GM21423 (cell line): Measurements from ENCODE around the gene TNS3.

Experiments used
- ATAC-seq: cut with Tn5 transposase; IDR thresholded peaks from one replicate; pipeline ENCODE4 v1.9.1; 2021; ENCODE audit warnings: mild to moderate bottlenecking, moderate library complexity; ENCODE audit not compliant: unreplicated experiment

Gene TNS3

DNA sequence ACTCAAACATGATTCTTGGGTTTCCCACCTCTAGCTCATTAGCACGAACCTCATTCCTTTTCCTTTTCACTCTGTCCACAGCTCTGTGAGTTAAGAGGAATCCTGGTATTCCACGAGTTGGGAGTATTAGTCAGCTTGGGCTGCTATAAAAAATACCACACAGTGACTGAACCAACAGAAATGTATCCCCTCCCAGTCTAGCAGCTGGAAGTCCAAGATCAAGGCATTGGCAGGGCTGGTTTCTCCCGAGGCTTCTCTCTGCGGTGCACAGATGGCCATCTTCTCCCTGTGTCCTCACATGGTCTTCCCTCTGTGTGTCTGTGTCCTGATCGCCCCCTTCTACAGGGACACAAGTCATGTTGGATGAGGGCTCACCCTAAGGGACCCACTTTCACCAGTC, 261.6 kb downstream of the TNS3 start:
- ATAC-seq, result no peak

DNA sequence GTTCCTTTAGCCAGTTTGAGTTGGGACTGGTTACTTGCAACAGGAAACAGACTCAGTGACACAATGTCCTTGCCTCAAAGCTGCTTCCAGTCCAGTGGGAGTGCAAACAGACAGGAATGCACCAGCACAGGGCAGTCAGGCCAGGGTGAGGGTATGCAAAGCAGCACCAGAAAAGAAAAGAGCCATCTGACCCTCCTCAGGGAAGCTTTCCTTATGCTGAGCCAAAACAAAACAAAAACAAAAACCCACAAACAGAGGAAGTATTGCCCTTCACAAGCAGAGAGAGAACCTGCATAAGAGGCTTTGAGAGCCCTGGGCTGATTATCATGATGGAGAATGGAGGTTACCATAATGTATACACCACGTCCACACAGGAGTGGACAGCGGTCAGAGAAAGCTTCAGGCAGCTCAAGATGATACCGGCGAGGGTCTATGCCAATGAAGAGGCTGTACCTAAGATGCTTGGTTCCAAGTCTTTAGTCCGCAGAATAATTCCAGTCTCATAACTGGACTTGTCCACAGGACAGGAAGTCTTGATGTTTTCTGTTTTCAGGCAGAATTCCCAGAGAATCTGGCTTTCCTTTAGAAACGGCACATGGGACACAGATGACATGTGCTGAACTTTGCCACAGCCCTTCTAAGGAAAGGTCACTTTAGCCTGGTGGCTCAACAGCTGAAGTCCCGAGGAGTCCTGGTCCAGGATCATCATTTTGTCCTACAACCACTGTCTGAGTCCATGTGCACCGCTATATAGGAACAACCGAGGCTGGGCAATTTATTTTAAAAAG, 263.3 kb downstream of the TNS3 start:
- ATAC-seq, result peak; percentile 63

DNA sequence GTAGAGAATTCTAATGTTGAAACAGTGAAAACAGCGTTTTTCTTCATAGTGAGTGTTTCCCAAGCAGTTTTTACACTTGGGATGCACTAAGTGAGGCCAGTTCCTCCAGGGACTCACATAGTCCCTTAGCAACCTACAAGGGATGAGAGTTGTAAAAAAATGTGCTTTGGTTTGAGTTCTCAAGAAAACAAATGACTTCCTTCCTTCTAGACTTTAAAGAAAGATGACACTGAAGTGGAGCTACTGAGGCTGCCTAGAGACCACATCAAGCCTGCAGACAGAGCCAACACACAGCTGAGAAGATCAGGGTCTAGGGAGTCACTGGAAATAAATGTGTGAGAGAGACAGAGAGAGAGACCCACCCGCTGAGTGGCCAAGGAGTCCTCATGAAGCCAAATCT, 264.4 kb downstream of the TNS3 start:
- no peak for ATAC-seq

DNA sequence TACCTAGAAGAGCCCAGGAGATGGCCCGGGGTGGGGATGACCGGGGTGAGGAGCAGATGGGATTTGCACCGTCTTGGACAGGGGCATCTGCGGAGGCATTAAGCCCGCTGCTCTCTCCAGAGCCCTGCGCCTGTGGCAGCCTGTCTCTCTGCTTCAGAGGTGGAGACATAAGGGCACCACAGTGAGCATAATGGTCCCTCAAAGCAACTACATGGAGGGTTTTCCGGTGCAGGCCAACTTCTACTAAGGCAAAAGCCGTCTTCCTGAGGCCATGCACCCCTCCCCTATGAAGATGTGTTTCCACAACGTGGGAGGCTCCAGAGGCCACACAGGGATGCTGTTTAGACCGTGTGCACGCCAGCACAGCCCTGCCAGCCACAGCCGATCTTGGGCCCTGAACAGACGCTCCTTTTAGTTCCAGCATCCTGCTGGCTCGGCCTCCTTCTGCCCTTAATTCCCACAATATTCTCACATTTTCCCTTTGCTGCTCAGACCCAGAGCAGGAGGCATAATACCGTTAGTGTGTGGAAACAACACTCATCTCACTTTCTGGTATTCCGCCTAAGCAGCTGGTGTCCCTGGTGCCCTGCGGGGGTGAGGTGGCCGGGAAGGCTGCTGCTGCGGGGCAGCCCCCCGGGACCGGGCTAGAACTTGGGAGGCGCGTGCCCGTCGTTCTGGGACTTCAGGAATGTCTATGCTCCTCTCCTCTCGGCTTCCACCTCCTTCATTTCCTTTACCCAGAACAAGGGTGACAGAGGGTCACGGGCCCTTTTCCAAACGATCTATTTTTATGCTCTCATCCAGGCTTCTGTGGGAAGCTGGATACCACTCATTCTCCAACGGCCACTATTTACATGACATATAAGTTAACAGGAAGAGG, 266.9 kb downstream of the TNS3 start:
- ATAC-seq, result no peak

DNA sequence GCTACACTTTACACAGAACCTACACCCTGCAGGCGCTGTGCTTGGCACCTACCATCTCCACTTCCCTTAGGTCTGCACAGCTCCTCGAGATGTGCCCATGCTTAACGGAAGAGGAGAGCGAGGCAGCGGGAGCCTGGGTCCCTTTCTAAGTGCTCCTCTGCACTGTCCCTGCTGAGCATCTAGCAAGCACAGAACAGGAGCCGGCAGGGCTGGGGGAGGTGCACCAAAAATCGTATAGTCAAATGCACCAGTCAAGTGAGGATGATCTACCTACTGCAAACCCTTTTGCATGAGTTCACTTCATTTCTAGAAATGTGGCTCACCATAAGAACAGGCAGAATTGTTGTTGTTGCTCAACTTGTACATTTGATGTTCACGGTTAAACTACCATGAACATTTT, 267.7 kb downstream of the TNS3 start:
- no peak for ATAC-seq

DNA sequence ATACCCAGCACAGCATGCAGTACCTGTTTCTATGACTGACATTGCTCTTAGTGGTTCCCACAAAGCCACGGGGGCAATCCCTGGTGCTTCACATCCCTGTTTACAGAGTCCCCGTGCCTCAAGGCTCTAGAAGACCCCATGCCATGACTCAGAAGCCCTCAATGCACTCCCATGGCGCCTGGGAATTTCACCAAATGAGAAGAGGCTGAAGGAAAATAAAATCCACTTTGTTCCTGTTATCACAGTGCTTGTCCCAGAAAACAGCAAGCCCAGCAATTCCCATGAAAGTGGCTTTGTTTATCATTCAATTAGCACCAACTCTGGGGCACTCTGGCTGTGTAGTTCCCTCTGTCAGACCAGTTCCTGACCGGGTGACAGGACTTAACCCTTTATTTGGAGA, 268.3 kb downstream of the TNS3 start:
- ATAC-seq, result no peak

DNA sequence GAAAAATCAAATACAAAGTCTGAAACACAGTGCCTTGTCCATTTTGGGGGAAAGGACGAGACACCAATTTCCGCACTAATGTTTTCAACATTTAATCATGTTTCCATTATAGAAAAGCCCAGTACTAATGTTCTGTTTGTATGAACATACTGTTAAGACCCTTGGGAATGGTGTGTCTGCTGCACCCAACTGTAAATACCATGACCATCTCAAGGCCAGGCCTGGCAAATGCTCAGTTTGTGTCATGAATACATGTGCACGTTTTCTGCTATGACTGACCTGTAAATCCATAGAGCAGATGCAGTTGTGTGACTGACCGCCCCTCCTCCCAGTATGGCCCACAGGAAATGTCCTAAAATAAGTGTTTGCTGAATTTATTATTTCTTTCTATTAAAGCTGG, 270.0 kb downstream of the TNS3 start:
- no peak for ATAC-seq

DNA sequence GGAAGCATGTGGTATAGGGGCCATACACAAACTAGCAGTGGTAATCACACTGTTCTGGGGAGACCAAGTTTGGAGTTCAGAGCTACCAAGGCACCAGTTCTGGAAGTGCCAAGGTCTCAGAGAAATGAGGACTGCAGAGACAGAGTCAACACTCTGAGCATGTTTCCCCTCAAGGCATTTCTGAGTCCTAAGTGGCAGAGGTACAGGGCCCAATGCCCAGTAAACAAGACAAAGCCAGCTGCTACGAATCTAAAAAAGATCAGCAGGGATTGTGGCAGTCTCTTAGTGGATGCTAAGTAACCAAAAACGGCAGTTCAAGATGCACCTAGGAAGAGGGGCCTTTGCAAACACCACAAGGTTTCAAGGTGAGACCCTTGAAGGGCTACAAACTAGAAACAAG, 271.9 kb downstream of the TNS3 start:
- ATAC-seq, result no peak

DNA sequence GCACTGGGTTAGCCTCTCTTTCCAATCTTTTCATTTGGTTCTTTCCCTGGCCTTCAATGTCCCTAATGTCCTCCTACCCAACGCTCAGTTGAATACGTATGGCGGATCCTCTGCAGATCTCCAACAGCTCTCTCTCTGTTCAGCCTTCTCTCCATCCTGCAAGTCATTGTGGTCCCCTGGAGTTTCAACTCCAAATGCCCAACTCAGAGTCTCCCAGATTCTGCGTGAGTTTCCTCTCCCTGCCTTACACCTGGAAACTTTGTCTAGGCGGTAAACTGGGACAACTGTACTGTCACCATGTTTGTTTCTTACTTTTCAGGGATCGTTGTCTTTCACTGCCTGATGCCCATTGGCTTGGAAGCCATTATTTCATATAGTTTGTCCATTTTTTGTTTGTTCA, 273.1 kb downstream of the TNS3 start:
- ATAC-seq, result no peak

DNA sequence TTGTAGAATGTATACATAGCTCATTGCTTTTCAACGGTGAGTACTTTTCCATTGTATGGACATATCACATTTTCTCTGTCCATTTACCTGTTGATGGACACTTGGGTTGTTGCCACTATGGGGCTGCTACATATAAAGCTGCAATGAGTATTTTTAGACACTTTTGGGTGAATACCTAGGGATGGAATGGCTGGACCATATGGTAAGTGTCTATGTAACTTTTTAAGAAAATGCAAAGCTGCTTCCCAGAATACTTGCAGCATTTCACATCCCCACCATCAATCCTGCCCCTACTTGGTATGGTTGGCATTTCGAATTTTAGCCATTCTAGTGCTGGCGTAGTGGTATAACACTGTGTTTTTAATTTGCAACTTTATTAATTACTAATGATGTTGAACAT, 274.6 kb downstream of the TNS3 start:
- ATAC-seq, result no peak

DNA sequence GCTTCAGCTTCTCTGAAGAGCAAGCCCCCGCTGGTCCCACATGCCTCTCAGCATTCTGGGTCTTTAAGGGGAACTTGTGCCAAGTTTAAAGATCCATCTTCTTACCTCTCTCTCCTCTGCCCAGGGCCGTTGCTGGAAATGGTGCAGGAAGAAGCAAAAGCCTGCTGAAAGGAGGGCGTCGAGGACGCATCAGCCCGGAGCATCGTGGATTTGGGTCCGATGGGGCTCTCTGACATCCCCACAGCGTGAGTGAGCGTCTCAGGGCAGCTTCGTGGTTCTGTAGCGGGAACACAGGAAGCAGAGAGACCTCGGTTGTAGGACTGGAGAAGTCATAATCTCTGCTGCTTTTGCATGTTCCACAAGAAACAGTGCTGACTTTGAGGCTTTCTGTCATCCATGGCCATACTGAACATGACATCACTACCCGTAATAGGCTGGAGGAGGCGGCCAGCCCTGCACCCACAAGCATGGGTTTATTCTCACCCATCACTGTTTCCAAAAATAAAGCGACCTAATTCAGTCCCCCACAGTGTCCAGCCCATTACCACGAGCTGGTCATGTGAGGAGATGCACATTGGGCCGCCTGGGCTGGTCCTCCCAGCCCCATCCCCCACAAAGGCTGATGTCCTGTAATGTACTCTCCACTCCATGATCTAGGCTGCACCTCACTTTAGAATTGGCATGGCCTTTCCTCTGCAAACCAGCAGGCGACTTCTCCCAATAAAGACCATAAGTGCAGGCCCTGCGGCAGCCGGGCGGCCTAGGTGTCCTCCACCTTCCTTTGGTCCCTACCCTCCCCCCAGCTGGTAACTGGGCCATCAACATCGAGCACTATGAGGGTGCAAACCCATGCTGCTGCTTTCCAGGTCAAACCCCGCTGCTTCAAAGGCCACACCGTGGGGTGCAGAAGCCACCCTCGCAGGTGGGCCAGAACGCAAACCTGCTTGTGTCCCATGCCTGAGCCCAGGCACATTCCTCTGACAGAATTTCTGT, 276.9 kb downstream of the TNS3 start:
- no peak for ATAC-seq

DNA sequence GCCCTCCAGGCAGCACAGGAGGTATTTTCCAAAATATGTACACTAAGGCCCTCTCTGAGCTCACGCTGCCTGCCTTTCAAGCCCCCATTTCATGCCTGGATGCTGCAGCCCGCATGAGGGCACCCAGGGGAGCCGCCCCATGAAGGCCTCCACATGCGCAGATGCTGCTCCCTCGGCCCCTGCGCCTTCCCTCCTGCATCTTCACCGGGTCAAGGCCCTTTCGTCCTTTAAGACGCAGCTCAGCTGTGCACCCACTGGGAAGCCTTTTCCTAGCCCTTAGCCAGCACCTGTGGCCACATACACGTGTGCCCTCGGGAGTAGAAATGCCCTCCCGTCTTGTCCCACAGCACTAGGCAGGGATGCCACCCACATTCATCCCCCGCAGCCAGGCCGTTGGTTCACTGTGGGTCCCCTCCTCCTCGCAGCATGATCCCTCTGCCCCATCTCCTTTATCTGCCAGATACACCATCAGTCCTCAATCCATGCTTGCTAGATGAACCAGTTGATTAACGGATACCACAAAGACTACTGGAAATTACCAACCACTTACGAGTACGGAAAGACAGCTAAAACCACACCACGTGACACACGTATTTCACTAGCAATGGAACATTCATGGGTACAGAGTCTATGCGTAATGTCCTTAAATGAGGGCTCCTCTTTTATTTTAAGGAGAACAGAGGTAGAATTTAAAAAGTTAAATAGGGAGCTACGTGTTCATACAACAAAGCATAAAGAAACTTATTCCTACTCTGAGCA, 278.0 kb downstream of the TNS3 start:
- ATAC-seq, result no peak

DNA sequence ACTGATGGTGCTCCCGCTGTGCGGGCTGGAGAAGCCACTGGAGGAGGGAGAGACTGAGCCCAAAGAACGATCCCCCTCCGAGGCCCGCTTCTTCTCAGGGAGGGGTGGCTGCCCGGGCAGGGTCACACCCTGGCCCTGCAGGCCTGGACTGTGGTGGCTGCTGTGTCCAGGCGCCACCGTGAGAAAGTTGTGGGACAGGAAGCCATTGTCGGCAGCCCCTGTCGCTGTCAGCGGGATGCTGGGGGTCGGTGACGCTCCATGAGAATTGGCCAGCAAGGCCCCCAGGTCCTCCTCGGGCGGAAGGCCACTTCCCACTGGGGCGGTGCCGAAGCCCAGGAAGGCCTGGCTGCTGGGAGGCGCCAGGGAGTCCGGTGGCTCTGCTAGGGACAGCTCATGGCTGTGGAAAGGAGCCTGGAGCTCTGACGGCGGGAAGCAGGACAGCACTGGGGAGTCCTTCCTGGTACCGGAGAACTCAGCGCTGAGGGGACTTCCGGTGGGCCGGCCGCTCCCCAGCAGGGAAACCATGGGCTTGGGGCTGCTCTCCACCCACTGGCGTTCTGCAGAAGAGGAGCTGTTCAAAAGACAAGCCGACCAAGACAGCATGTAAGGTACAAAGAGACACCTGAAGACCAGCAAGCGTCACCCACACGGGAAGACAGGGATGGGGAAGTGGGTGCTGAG, 278.8 kb downstream of the TNS3 start:
- ATAC-seq, result no peak

DNA sequence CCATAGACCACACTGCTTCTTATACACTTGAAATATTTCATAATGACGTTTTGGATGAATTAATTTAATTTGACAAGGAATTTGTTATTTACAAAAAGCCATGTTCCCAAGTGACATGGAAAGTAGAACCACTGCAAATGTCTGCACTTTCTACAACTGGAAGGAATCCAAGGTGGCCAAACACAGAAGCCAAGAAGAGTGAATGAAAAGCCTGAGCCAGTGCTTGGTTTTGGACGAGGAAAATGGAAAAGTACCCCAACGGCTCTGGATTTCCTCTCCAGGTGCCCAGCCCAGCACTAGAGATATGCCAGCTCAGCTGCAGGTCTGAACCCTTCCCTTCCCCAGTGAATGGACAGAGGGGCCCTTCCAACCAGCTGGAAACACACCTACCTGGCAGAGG, 279.4 kb downstream of the TNS3 start:
- ATAC-seq, result no peak

DNA sequence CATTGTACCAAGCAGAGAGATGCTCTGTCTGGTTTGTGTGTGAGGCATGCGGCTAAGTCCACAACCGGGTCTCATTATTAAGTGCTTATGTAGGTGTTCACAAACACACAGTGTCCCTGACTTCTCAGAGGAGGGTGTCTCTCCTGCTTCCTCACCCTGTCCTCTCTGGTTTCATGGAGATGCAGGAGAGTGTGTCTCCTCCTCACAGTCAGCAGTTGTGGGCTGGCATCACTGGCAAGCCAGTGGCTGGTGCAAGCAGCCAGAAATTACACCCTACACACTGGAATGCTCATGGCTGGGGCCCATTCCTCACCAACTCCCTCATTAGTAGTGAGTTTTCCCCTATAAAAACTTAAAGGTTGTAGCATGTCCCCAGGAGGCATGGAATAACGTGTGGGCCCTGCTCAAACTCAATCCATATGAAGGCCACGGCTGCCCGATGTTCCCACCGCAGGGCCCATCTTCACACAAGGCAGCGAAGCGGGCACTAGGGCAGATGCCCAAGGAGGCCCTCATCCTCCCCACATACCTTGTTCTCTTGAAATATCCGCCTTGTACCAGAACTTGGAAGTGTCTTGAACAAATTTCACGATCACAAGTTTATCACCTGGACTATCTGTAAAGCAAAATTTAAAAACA, 280.1 kb downstream of the TNS3 start:
- no peak for ATAC-seq

DNA sequence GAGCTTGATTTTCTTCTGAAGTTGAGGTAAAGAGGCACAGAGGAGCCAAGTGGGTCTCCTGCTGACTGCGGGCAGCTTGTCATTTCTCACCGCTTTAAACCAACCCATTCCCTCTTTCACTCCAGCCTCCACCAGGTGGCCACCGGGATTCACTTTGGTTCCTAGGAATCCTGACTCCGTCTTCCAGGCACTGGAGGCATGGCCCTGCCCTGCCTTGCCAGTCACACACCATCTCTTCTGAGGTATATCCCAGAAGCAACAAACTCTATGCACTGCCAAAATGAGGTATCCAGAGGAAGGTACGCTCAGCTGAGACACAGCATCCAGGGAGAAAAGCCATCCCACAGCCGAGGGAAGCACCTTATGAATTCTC, 280.8 kb downstream of the TNS3 start:
- no peak for ATAC-seq

DNA sequence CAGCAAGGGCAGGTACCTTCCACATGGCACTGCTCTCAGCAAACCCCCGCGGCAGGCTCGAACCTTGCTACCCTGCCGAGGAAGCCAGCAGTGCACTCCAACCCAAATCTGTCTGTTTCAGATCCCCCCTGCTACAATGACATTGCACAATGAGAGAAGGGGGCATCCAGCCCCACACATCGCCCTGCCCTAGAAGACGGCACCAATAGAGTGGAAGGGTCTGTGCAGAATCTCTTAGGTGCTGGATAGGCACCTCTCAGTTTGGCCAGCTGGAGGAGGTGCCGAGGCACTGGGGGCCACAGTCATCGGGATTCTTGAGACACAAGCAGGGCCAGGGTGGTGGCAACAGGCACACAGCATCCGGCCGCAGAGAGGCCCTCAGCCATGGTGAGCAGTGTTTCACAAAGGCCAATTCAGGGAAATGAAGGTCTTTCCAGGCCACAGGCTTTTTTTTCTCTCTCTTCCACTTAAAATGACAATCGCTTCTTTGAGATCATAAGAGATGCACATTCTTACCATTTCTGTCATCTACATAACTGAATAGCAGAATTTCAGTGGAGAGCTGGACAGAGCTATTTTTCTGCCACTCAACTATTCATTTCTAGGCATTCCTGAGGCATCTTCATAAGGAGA, 281.3 kb downstream of the TNS3 start:
- no peak for ATAC-seq

DNA sequence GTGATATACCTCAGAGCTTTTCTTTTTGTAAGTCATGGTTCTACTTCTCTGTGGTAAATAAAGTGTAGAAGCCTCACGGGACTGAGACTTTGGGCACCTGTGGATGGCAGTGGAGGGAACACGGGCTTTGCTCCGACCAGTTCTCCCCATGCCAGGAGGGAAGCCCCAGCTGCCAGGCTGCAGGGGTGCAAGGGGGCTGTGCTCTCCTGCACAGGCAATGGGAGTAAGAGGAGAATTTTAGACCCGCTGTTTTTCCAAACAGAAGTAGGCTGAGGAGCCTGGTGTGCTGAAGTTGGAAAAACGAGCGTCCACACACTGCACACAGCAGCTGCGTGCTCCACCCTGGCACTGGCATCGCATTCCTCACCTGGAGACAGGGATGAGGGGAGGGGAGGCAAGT, 282.4 kb downstream of the TNS3 start:
- no peak for ATAC-seq

DNA sequence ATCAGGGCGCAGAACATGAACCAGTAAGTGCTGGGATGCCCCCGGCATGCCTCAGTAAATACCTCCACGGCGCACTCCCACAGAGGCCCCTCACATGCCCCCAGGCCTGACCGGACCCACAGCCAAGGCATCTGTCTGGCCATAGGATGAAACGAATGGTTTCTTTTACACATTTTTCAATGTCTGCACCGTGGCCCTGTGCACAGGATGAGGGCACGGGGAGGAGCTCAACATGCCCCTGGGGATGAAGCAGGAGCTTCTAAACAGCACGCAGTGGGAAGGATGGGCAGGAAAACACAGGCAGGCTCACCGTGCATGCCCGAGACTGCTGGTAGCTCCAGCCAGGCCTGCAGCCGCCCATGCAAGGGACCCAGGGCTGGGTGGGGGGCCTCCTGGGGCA, 283.3 kb downstream of the TNS3 start:
- ATAC-seq, result no peak
